ENCODE data around the gene PARPBP. TPM values are rescaled to one million over a fixed set of nuclear protein-coding genes. Genes with fewer than 3 reads are reported as not detected.
A peak's percentile ranks its signal among the peaks of the same experiment; 100 is the strongest.
"Not testable (repeated sequence)": the region's sequence is repeated elsewhere in the genome, so short reads cannot be mapped to it uniquely, and the experiment has no call there.

Gene PARPBP
- total RNA-seq, result 19.0 and 19.6 TPM in 2 replicates
- polyA plus RNA-seq, result 2.6 and 4.2 TPM in 2 replicates
- 5.7 and 6.1 TPM in 2 replicates for polyA plus RNA-seq (2011; cell fraction: cytosol; rRNA removed)
- polyA plus RNA-seq (2011; cell fraction: nucleus; rRNA removed), result 9.2 and 16.9 TPM in 2 replicates
- polyA plus RNA-seq (2012), result 7.7 and 19.8 TPM in 2 replicates
- polyA minus RNA-seq, result 9.3 and 11.9 TPM in 2 replicates
- 12.9 TPM for polyA minus RNA-seq (2011; cell fraction: cytosol; rRNA and poly(A)+ RNA removed)
- polyA minus RNA-seq (2011; cell fraction: nucleus; rRNA and poly(A)+ RNA removed), result 20.6 and 44.3 TPM in 2 replicates
- percentile 78 among the genes with signal in this experiment for Bru-seq, nascent RNA
- percentile 65 among the genes with signal in this experiment for BruChase-seq, experiment 1, labeled RNA remaining after a 6-hour chase
- percentile 73 among the genes with signal in this experiment for BruChase-seq, experiment 2, labeled RNA remaining after a 2-hour chase
- long read RNA-seq, transcript PARPBP-201 (11 exons, 3,014 nt), result major isoform, 12 of 92 reads
- long read RNA-seq, partial matches to known transcripts, result 8 of 92 reads
- long read RNA-seq, other reads (novel, unspliced or antisense), result 67 of 92 reads

- TF ChIP-seq GATA2 (IDR thresholded peaks at IDR 0.05; ENCODE audit: insufficient read depth, insufficient read length, low read depth, low read length), result no peak
- peak; percentile 91 for TF ChIP-seq POLR2A (IDR thresholded peaks at IDR 0.05; ENCODE audit: low read depth, low read length)
- TF ChIP-seq POLR2AphosphoS5 (IDR thresholded peaks at IDR 0.05; ENCODE audit: insufficient read depth, low read depth, low read length), result peak; percentile 94
- Histone ChIP-seq H3K79me2 (ENCODE audit: control insufficient read depth, insufficient read depth, low read length) (peaks cover 41% of the 10 kb centered on the region), H3K36me3 (ENCODE audit: control insufficient read depth in 2 of 2, extremely low read depth in 1 of 2, insufficient read depth in 2 of 2, low read length in 2 of 2) (peaks cover 0 to 6% of the 10 kb centered on the region in 2 experiments), H3K27me3 (ENCODE audit: control insufficient read depth in 2 of 2, insufficient read depth in 2 of 2, low read length in 2 of 2) (no peaks in the 10 kb centered on the region), H3K27ac (ENCODE audit: insufficient read depth, low read depth, low read length) (peak within 1 kb of the TSS; percentile 73), H2AFZ (ENCODE audit: low read depth, low read length) (peak within 1 kb of the TSS; percentile 99), H4K20me1 (replicated peaks; ENCODE audit: control insufficient read depth, extremely low read depth, insufficient read depth, low read length) (no peaks in the 10 kb centered on the region), H3K9ac (replicated peaks; ENCODE audit: extremely low read depth, insufficient read depth, low read length) (peak within 1 kb of the TSS; percentile 87), H3K4me2 (ENCODE audit: insufficient read depth, low read length) (peak within 1 kb of the TSS; percentile 89), H3K4me1 (ENCODE audit: control insufficient read depth, extremely low read depth, insufficient read depth, low read length) (peaks cover 17% of the 10 kb centered on the region), H3K4me3 (replicated peaks in 1 of 3; ENCODE audit: insufficient read depth in 1 of 3, low read depth in 1 of 3, low read length in 3 of 3) (peak within 1 kb of the TSS; percentile 67 to 96 (median 89)), H3K9me1 (replicated peaks; ENCODE audit: control insufficient read depth, extremely low read depth, insufficient read depth, low read length) (no peaks in the 10 kb centered on the region), H3K9me3 (replicated peaks; ENCODE audit: control insufficient read depth, insufficient read depth, low read length) (no peaks in the 10 kb centered on the region)
- TSS peak; percentile 75 for BruUV-seq (replicated peaks)
- ChIA-PET POLR2A (no interaction called here), CTCF (interaction anchor here (1.0 to 1.6 kb wide), 2 partner anchors 22 to 365 kb away, joined by 3 read pairs; no protein-coding TSS in a partner anchor)
- intact Hi-C loops (cut with micrococcal nuclease), result loop anchor here (1.0 to 10.0 kb wide), 6 partner anchors 23 to 364 kb away; no protein-coding TSS in a partner anchor
- FAIRE-seq (peak; percentile 94), DNase-seq (ENCODE audit: low read depth, low spot score) (peak; percentile 93)
- dilution Hi-C loops (cut with MboI; ENCODE audit: extremely low pct_ligation_motif_present, low sequenced_read_pairs), result no loop called here
These were observed at the start of gene PARPBP, which contains the start of gene NUP37 for GRCh38 chr12:102119674-102120563. PARPBP (plus strand) TSS chr12:102120183; CDS start chr12:102123889, 3,706 bp downstream. NUP37 (minus strand) TSS chr12:102120114; CDS start chr12:102118518, 1,596 bp downstream.

- H3K4me1 ChIP-seq (ENCODE audit: control insufficient read depth, extremely low read depth, insufficient read depth, low read length), result peaks cover 12% of the 10 kb centered on the region
- POLR2A ChIA-PET, result not testable (repeated sequence)
These were observed 47.9 kb upstream of the PARPBP start for GRCh38 chr12:102072092-102072491.

More at GRCh38 chr12:102072092-102072491, 47.9 kb upstream of the PARPBP start:
- BruUV-seq (replicated peaks); DNase-seq (ENCODE audit: low read depth, low spot score); H3K36me3 ChIP-seq (ENCODE audit: control insufficient read depth in 2 of 2, extremely low read depth in 1 of 2, insufficient read depth in 2 of 2, low read length in 2 of 2); H4K20me1 ChIP-seq (replicated peaks; ENCODE audit: control insufficient read depth, extremely low read depth, insufficient read depth, low read length); dilution Hi-C loops (cut with MboI; ENCODE audit: extremely low pct_ligation_motif_present, low sequenced_read_pairs); H2AFZ ChIP-seq (ENCODE audit: low read depth, low read length); H3K9me1 ChIP-seq (replicated peaks; ENCODE audit: control insufficient read depth, extremely low read depth, insufficient read depth, low read length); H3K9me3 ChIP-seq (replicated peaks; ENCODE audit: control insufficient read depth, insufficient read depth, low read length); H3K27me3 ChIP-seq (ENCODE audit: control insufficient read depth in 2 of 2, insufficient read depth in 2 of 2, low read length in 2 of 2); H3K4me2 ChIP-seq (ENCODE audit: insufficient read depth, low read length); H3K9ac ChIP-seq (replicated peaks; ENCODE audit: extremely low read depth, insufficient read depth, low read length); intact Hi-C loops (cut with micrococcal nuclease); CTCF ChIA-PET; H3K27ac ChIP-seq (ENCODE audit: insufficient read depth, low read depth, low read length); H3K79me2 ChIP-seq (ENCODE audit: control insufficient read depth, insufficient read depth, low read length); H3K4me3 ChIP-seq (replicated peaks in 1 of 3; ENCODE audit: insufficient read depth in 1 of 3, low read depth in 1 of 3, low read length in 3 of 3); FAIRE-seq: not testable (repeated sequence)

Measured in endothelial cell of umbilical vein (primary cell).